HG02970 (cell line): Measurements from ENCODE around the gene PHRF1.

Experiments
- ATAC-seq: cut with Tn5 transposase; IDR thresholded peaks from one replicate; pipeline ENCODE4 v1.9.1; 2021; ENCODE audit warnings: mild to moderate bottlenecking, moderate library complexity, moderate number of reproducible peaks; ENCODE audit not compliant: unreplicated experiment, low FRiP score

The PHRF1 gene

GRCh38 chr11:557328-558132 lies 18.7 kb upstream of the PHRF1 start:
- no peak for ATAC-seq

- ATAC-seq: no peak
These were observed 17.8 kb upstream of the PHRF1 start for GRCh38 chr11:558503-558902.

- no peak for ATAC-seq
These were observed 17.1 kb upstream of the PHRF1 start for GRCh38 chr11:559020-559620.

- no peak for ATAC-seq
These were observed 16.5 kb upstream of the PHRF1 start for GRCh38 chr11:559712-560304.

GRCh38 chr11:560305-561147 lies 15.7 kb upstream of the PHRF1 start, which contains the start of the genes LMNTD2 and RASSF7:
LMNTD2 (minus strand) TSS chr11:560738; CDS start chr11:560716, 22 bp downstream.
RASSF7 (plus strand) TSS chr11:560970; CDS start chr11:561769, 799 bp downstream.
- ATAC-seq: peak; percentile 57

GRCh38 chr11:561148-562003 lies 14.9 kb upstream of the PHRF1 start:
- peak; percentile 8 for ATAC-seq

- no peak for ATAC-seq
These were observed 14.1 kb upstream of the PHRF1 start for GRCh38 chr11:562046-562645.

GRCh38 chr11:563066-563811 lies 13.0 kb upstream of the PHRF1 start:
- ATAC-seq: no peak

- ATAC-seq: no peak
These were observed 12.3 kb upstream of the PHRF1 start for GRCh38 chr11:563812-564578.

- ATAC-seq: no peak
These were observed 10.3 kb upstream of the PHRF1 start for GRCh38 chr11:565921-566509.

- ATAC-seq: no peak
These were observed 9.2 kb upstream of the PHRF1 start for GRCh38 chr11:567011-567628.

GRCh38 chr11:567629-568292 lies 8.5 kb upstream of the PHRF1 start:
- no peak for ATAC-seq

- peak; percentile 82 for ATAC-seq
These were observed 7.7 kb upstream of the PHRF1 start for GRCh38 chr11:568306-569157.

- no peak for ATAC-seq
These were observed 6.9 kb upstream of the PHRF1 start for GRCh38 chr11:569158-569885.

- no peak for ATAC-seq
These were observed 4.5 kb upstream of the PHRF1 start for GRCh38 chr11:571802-572185.
